WI38 (cell line): Measurements from ENCODE around the gene PEX19.
"Not testable (repeated sequence)": the region's sequence is repeated elsewhere in the genome, so short reads cannot be mapped to it uniquely, and the experiment has no call there.

Experiments used
- H3K4me3 ChIP-seq: 2 replicates; pipeline ENCODE4 v1.5.1; 2011; ENCODE audit warnings: low read depth, mild to moderate bottlenecking, control low read depth, low read length
- CTCF ChIP-seq: IDR thresholded peaks from 2 replicates; pipeline ENCODE4 v1.5.1; 2012; ENCODE audit warnings: low read depth, mild to moderate bottlenecking, control low read depth, low read length

Gene PEX19

DNA sequence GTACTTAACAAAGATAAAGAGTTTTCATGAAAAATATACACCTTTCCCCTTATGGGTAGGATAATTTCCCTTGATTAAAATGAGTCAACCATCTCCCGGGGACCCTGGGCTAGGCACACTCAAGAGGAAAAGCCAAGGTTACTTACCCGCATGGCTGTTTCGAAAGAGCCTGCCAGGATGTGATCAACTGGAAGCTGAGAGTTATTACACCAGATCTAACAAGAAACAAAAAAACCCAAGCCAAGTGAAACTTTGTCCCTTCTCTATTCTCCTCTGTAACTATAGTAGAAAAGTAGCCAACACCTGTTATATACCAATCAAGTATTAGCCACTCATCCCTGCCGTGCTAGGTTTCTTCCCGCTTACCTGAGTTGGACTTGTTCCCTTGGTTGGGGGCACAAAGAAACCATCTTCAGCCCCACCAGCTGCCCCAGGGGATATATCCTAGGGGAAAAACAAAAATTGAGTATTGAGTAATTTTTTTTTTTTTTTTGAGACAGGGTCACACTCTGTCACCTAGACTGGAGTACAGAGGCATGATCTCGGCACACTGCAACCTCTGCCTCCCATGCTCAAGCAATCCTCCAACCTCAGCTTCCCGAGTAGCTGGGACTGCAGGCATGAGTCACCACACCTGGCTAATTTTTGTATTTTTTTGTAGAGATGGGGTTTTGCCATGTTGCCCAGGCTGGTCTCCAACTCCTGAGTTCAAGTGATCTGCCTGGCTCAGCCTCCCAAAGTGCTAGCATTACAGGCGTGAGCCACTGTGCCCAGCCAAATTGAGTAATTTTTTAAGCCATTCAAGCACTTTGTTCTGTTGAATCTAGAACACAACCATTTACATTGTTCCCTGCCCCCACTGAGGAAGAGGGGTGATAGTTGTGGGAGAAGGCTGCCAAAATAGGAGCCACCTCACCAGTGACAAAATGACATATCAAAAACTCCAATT, 8.4 kb upstream of the PEX19 start:
- TF ChIP-seq CTCF: no peak
- H3K4me3 ChIP-seq: no peak overlapping the region

DNA sequence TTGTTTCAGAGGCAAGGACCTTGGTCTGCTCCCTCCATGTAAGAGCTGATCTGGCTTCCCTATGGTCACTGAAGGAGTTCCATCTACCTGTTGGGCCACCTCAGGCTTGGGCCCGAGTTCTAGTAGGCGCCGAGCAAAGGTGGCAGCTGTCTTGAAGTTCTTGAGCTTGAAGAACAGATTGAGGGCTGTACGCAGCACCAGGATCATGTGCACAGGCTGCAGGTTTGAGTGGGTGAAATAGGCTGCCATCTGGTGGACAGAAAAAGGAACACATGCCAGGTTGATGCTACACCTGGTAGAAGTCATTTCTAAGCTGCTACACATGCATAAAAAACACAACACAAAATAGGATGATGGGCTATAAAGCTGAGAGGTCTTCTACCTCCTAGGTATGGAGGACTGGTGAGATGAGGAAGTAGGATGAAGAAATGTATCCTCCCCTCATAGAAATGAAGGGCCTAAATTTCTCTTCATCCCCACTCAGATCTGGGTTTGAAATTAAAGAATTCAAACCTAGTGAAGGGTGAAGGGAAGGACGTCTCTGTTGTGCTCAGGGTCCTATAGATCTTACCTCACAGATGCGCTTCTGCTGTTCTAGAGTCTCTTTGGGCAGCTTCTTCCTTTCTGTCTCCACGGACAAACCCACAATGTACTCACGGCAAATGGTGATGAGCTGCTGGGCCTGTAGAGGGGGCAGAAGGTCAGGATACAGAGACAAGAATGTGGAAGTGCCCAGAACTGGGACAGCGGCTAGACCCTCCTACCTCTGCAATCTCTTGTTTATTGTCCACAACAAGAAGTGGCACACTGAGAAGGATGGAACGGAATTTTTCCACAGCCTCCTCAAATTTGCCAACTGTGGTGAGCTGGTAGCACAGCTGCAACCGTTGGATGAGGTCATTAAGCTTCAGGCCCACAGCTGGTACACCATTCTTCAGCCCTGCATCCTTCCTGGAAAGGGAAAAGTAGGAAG, 6.6 kb upstream of the PEX19 start:
- TF ChIP-seq CTCF: peak; percentile 71
- H3K4me3 ChIP-seq: no peak overlapping the region

DNA sequence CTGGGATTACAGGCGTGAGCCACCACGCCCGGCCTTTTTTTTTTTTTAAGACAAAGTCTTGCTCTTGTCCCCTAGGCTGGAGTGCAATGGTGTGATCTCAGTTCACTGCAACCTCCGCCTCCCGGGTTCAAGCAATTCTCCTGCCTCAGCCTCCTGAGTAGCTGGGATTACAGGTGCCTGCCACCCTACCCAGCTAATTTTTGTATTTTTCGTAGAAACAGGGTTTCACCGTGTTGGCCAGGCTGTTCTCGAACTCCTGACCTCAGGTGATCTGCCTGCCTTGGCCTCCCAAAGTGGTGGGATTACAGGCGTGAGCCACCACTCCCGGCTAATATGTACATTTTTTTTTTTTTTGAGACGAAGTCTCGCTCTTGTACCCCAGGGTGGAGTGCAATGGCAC, 2.8 kb upstream of the PEX19 start:
- not testable (repeated sequence) for H3K4me3 ChIP-seq

DNA sequence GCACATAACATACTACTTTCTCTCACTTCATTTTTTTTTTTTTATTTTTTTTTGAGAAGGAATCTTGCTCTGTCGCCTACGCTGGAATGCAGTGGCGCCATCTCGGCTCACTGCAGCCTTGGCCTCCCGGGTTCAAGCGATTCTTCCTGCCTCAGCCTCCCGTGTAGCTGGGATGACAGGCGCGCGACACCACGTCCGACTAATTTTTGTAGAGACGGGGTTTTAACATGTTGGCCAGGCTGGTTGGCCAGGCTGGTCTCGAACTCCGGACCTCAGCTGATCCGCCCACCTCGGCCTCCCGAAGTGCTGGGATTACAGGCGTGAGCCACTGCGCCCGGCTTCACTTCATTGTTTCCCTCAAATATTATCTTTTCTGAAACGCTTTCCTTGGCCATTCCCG, 573 bp upstream of the PEX19 start:
- no peak for TF ChIP-seq CTCF
- H3K4me3 ChIP-seq: peak overlapping the region; percentile 93

- H3K4me3 ChIP-seq: peak overlapping the region; percentile 93
- TF ChIP-seq CTCF: no peak
These were observed 632 bp downstream of the PEX19 start for GRCh38 chr1:160284220-160284781.

- TF ChIP-seq CTCF: no peak
- no peak overlapping the region for H3K4me3 ChIP-seq
These were observed 2.1 kb downstream of the PEX19 start for GRCh38 chr1:160282807-160283206.

GRCh38 chr1:160277987-160278386, 6.9 kb downstream of the PEX19 start:
- TF ChIP-seq CTCF: no peak
- H3K4me3 ChIP-seq: no peak overlapping the region
